Neuronal stem cell (in vitro differentiated cells): ENCODE measurements around the gene TRNAU1AP.
A peak's percentile ranks its signal among the peaks of the same experiment; 100 is the strongest.

Source experiments
- DNase-seq: peaks from one replicate; pipeline ENCODE4 v3.0.0-alpha.2; 2013; ENCODE audit warnings: low spot score
- H2AFZ ChIP-seq: one replicate; pipeline ENCODE4 v1.6.1; 2013; ENCODE audit warnings: mild to moderate bottlenecking, low read length, inconsistent platforms
- H2AK5ac ChIP-seq: 2 replicates; pipeline ENCODE4 v1.6.1; 2013; ENCODE audit warnings: low read depth, mild to moderate bottlenecking, inconsistent platforms, low read length, moderate library complexity, mixed read lengths
- H2BK120ac ChIP-seq: 2 replicates; pipeline ENCODE4 v1.6.1; 2013; ENCODE audit warnings: low read depth, mild to moderate bottlenecking, inconsistent platforms, low read length, moderate library complexity, mixed read lengths
- H2BK12ac ChIP-seq: one replicate; pipeline ENCODE4 v1.6.1; 2013; ENCODE audit warnings: low read length, inconsistent platforms
- H2BK15ac ChIP-seq: 2 replicates; pipeline ENCODE4 v1.6.1; 2013; ENCODE audit warnings: mild to moderate bottlenecking, low read length, inconsistent platforms, mixed read lengths
- H2BK5ac ChIP-seq: one replicate; pipeline ENCODE4 v1.6.1; 2013; ENCODE audit warnings: inconsistent platforms, mild to moderate bottlenecking, low read length, moderate library complexity
- H3K14ac ChIP-seq: one replicate; pipeline ENCODE4 v1.6.1; 2013; ENCODE audit warnings: low read length, inconsistent platforms
- H3K18ac ChIP-seq: 2 replicates; pipeline ENCODE4 v1.6.1; 2013; ENCODE audit warnings: low read length, inconsistent platforms
- H3K23ac ChIP-seq: 2 replicates; pipeline ENCODE4 v1.6.1; 2013; ENCODE audit warnings: low read depth, mild to moderate bottlenecking, mixed read lengths, low read length, inconsistent platforms; ENCODE audit not compliant: poor library complexity
- H3K27ac ChIP-seq: replicated peaks from 3 replicates; pipeline ENCODE4 v1.5.1; 2013; ENCODE audit warnings: low read length, inconsistent platforms
- H3K27me3 ChIP-seq, 3 experiments: 2 replicates each; pipeline ENCODE4 v1.6.1; 2013; ENCODE audit warnings: low read length in 3 of 3, mild to moderate bottlenecking in 2 of 3, inconsistent platforms in 1 of 3, low read depth in 1 of 3, mixed read lengths in 1 of 3, moderate library complexity in 1 of 3; ENCODE audit not compliant: control insufficient read depth in 3 of 3, insufficient read depth in 3 of 3
- H3K36me3 ChIP-seq, 2 donors: replicated peaks in 1 of 2; 2 replicates each; pipeline ENCODE4 v1.6.1; 2013; ENCODE audit warnings: low read length in 2 of 2; ENCODE audit not compliant: control insufficient read depth in 2 of 2, insufficient read depth in 2 of 2
- H3K4ac ChIP-seq: 2 replicates; pipeline ENCODE4 v1.6.1; 2013; ENCODE audit warnings: inconsistent platforms, mild to moderate bottlenecking, low read length, moderate library complexity
- H3K4me1 ChIP-seq, 2 donors: 1 replicate in 1 of 2; 2 replicates in 1 of 2; pipeline ENCODE4 v1.6.1; 2013; ENCODE audit warnings: low read length in 2 of 2, low read depth in 1 of 2; ENCODE audit not compliant: control insufficient read depth in 2 of 2, insufficient read depth in 1 of 2
- H3K4me2 ChIP-seq: one replicate; pipeline ENCODE4 v1.6.1; 2013; ENCODE audit warnings: mild to moderate bottlenecking, low read length, inconsistent platforms; ENCODE audit not compliant: insufficient read depth, poor library complexity, severe bottlenecking
- H3K4me3 ChIP-seq, 2 donors: 2 replicates each; pipeline ENCODE4 v1.5.1; 2013; ENCODE audit warnings: low read length in 2 of 2, mild to moderate bottlenecking in 2 of 2, inconsistent platforms in 1 of 2, moderate library complexity in 1 of 2
- H3K79me1 ChIP-seq: one replicate; pipeline ENCODE4 v1.6.1; 2013; ENCODE audit warnings: low read depth, mild to moderate bottlenecking, inconsistent platforms, low read length, moderate library complexity
- H3K9ac ChIP-seq: one replicate; pipeline ENCODE4 v1.6.1; 2013; ENCODE audit warnings: mild to moderate bottlenecking, low read depth, low read length, inconsistent platforms; ENCODE audit not compliant: poor library complexity
- H3K9me3 ChIP-seq, 2 donors: replicated peaks in 1 of 2; 2 replicates each; pipeline versions ENCODE3 to v1.6.1; 2013; ENCODE audit warnings: low read length in 2 of 2, mild to moderate bottlenecking in 2 of 2, inconsistent platforms in 1 of 2, low read depth in 1 of 2, mixed read lengths in 1 of 2, moderate library complexity in 1 of 2; ENCODE audit not compliant: control insufficient read depth in 2 of 2, insufficient read depth in 1 of 2
- H4K8ac ChIP-seq: one replicate; pipeline ENCODE4 v1.6.1; 2013; ENCODE audit warnings: low read depth, mild to moderate bottlenecking, inconsistent platforms, low read length, moderate library complexity
- H4K91ac ChIP-seq: one replicate; pipeline ENCODE4 v1.6.1; 2013; ENCODE audit warnings: low read length, low read depth, mild to moderate bottlenecking, inconsistent platforms; ENCODE audit not compliant: poor library complexity
- WGBS, 2 donors: extraction: QIAGEN DNeasy Blood & Tissue Kit; methylation state at CpG; one replicate each; pipeline ENCODE4 v1.1.7; 2013; ENCODE audit warnings: missing lambda C conversion rate in 2 of 2, mixed read lengths in 1 of 2; ENCODE audit not compliant: insufficient read length in 2 of 2, insufficient replicate concordance in 1 of 2; ENCODE audit errors: extremely low coverage in 2 of 2; 5-methylcytosine and 5-hydroxymethylcytosine counted together

Gene TRNAU1AP

GRCh38 chr1:28534671-28535070 is 18.2 kb upstream of the TRNAU1AP start:
- Histone ChIP-seq H3K4me3 (no peak overlapping the region), H2BK12ac (no peak overlapping the region), H3K4ac (no peak overlapping the region), H3K79me1 (peaks cover 3% of the 10 kb centered on the region), H3K27ac (no peak overlapping the region), H3K27me3 (no peaks in the 10 kb centered on the region), H3K4me2 (no peak overlapping the region), H3K14ac (no peak overlapping the region), H3K9ac (no peak overlapping the region), H3K23ac (no peak overlapping the region), H3K4me1 (no peaks in the 10 kb centered on the region), H2BK120ac (no peak overlapping the region), H2AFZ (no peak overlapping the region), H4K8ac (no peak overlapping the region), H2AK5ac (no peak overlapping the region), H2BK15ac (no peak overlapping the region), H2BK5ac (no peak overlapping the region), H4K91ac (no peak overlapping the region), H3K9me3 (peaks cover 0 to 3% of the 10 kb centered on the region in 2 donors), H3K18ac (no peak overlapping the region), H3K36me3 (peaks cover 62 to 87% of the 10 kb centered on the region in 2 donors)
- DNase-seq, result no peak
- WGBS, 2 donors, result no CpG with 5 or more reads among the region's 6 CpGs

- H3K36me3 ChIP-seq, result peaks cover 58 to 82% of the 10 kb centered on the region in 2 donors
- no peak overlapping the region for H4K8ac ChIP-seq
- no peak overlapping the region for H2AFZ ChIP-seq
- H3K9ac ChIP-seq, result no peak overlapping the region
- WGBS, 2 donors, result no CpG with 5 or more reads among the region's 6 CpGs
- no peak overlapping the region for H2AK5ac ChIP-seq
- H2BK15ac ChIP-seq, result no peak overlapping the region
- H3K4me3 ChIP-seq, result no peak overlapping the region
- H2BK120ac ChIP-seq, result no peak overlapping the region
- H3K27ac ChIP-seq, result no peak overlapping the region
- peaks cover 0 to 3% of the 10 kb centered on the region in 2 donors for H3K9me3 ChIP-seq
- no peak overlapping the region for H3K18ac ChIP-seq
- no peaks in the 10 kb centered on the region for H3K27me3 ChIP-seq
- H2BK5ac ChIP-seq, result no peak overlapping the region
- no peak overlapping the region for H2BK12ac ChIP-seq
- no peak overlapping the region for H3K4me2 ChIP-seq
- no peaks in the 10 kb centered on the region for H3K79me1 ChIP-seq
- H3K4me1 ChIP-seq, result no peaks in the 10 kb centered on the region
- no peak overlapping the region for H3K23ac ChIP-seq
- H4K91ac ChIP-seq, result no peak overlapping the region
- H3K14ac ChIP-seq, result no peak overlapping the region
- no peak for DNase-seq
- H3K4ac ChIP-seq, result no peak overlapping the region
These were observed 17.7 kb upstream of the TRNAU1AP start for GRCh38 chr1:28535180-28535579.

- no peak overlapping the region for H3K14ac ChIP-seq
- no peaks in the 10 kb centered on the region for H3K27me3 ChIP-seq
- H2BK120ac ChIP-seq, result no peak overlapping the region
- H3K27ac ChIP-seq, result no peak overlapping the region
- H4K8ac ChIP-seq, result no peak overlapping the region
- H3K36me3 ChIP-seq, result peaks cover 40 to 57% of the 10 kb centered on the region in 2 donors
- H3K23ac ChIP-seq, result no peak overlapping the region
- no peak for DNase-seq
- no peak overlapping the region for H2AK5ac ChIP-seq
- H2BK12ac ChIP-seq, result no peak overlapping the region
- no peaks in the 10 kb centered on the region for H3K9me3 ChIP-seq
- no peaks in the 10 kb centered on the region for H3K4me1 ChIP-seq
- no peak overlapping the region for H3K9ac ChIP-seq
- no peak overlapping the region for H3K4me2 ChIP-seq
- H2BK5ac ChIP-seq, result no peak overlapping the region
- no CpG with 5 or more reads among the region's 8 CpGs for WGBS, 2 donors
- no peak overlapping the region for H2BK15ac ChIP-seq
- peak overlapping the region in 1 of 2 donors; percentile 22 for H3K4me3 ChIP-seq
- no peak overlapping the region for H2AFZ ChIP-seq
- H3K79me1 ChIP-seq, result no peaks in the 10 kb centered on the region
- no peak overlapping the region for H3K18ac ChIP-seq
- no peak overlapping the region for H4K91ac ChIP-seq
- H3K4ac ChIP-seq, result no peak overlapping the region
These were observed 15.3 kb upstream of the TRNAU1AP start for GRCh38 chr1:28537457-28538199.

GRCh38 chr1:28538286-28538685 is 14.6 kb upstream of the TRNAU1AP start:
- no peak for DNase-seq
- no peak overlapping the region for H2BK15ac ChIP-seq
- no peak overlapping the region for H3K4me2 ChIP-seq
- H3K18ac ChIP-seq, result no peak overlapping the region
- H2BK12ac ChIP-seq, result no peak overlapping the region
- H3K79me1 ChIP-seq, result no peaks in the 10 kb centered on the region
- H2AK5ac ChIP-seq, result no peak overlapping the region
- H3K27ac ChIP-seq, result no peak overlapping the region
- no peak overlapping the region for H3K4me3 ChIP-seq
- H2BK120ac ChIP-seq, result no peak overlapping the region
- H3K23ac ChIP-seq, result no peak overlapping the region
- H3K9me3 ChIP-seq, result no peaks in the 10 kb centered on the region
- peak overlapping the region; percentile 47 for H3K9ac ChIP-seq
- WGBS, 2 donors, result no CpG with 5 or more reads among the region's 6 CpGs
- H2AFZ ChIP-seq, result no peak overlapping the region
- H4K8ac ChIP-seq, result no peak overlapping the region
- no peaks in the 10 kb centered on the region for H3K4me1 ChIP-seq
- H3K4ac ChIP-seq, result no peak overlapping the region
- H3K36me3 ChIP-seq, result peaks cover 40 to 56% of the 10 kb centered on the region in 2 donors
- H3K27me3 ChIP-seq, result no peaks in the 10 kb centered on the region
- H3K14ac ChIP-seq, result no peak overlapping the region
- no peak overlapping the region for H2BK5ac ChIP-seq
- H4K91ac ChIP-seq, result no peak overlapping the region
